HG03039 (cell line): ENCODE results near the gene CCDC127.
"Not testable (repeated sequence)": the region's sequence is repeated elsewhere in the genome, so short reads cannot be mapped to it uniquely, and the experiment has no call there.

ENCODE experiments used
- ATAC-seq: cut with Tn5 transposase; IDR thresholded peaks from one replicate; pipeline ENCODE4 v1.9.1; 2021; ENCODE audit warnings: mild to moderate bottlenecking, moderate library complexity; ENCODE audit not compliant: unreplicated experiment

Gene CCDC127, protein sequence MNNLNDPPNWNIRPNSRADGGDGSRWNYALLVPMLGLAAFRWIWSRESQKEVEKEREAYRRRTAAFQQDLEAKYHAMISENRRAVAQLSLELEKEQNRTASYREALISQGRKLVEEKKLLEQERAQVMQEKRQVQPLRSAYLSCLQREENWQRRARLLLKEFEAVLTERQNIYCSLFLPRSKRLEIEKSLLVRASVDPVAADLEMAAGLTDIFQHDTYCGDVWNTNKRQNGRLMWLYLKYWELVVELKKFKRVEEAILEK

DNA sequence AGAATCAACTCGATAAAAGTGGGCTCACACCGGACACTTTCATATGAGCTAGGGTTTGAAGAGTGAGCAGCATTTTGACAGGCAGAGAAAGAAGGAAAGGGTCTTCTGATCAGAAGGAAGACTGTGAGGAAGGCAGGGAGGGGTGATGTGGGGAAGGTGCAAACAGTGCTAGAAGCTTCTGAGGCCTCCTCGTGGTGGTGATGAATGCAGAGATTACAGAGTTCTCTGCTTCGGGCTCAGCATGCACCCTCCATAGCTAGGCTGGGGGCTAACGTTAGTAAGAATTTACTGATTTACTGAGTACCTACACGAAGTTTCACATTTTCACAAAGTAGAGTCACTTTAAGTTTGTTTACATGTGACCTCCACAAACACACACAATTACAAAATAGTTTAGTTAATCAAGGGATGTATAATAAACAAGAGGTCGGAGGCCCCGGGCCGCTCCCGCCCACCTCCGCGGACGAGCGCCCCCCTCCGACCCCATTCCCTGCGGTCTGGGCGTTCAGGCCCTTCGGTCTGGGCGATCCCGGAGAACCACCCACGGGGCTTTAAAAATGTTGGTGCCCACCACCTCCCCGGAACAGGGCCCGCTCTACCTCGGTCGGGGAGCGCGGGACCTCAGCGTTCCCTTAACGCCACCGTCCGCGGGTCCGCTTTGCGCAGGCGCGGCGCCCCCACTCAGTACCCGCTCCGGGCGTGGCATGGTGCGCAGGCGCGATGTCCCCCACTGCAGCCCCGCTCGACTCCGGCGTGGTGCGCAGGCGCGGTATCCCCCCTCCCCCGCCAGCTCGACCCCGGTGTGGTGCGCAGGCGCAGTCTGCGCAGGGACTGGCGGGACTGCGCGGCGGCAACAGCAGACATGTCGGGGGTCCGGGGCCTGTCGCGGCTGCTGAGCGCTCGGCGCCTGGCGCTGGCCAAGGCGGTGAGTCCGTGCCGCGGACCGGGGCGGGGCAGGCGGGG lies at the start of gene CCDC127, which contains the start of gene SDHA:
Gene CCDC127 (minus strand): TSS at position 660 of the 963 bp plus-strand sequence. CDS start 1,304 bp downstream, outside the sequence.
Gene SDHA (plus strand): TSS at position 827 of the 963 bp plus-strand sequence. CDS start 36 bp downstream, at position 863.
- ATAC-seq: peak; percentile 81

DNA sequence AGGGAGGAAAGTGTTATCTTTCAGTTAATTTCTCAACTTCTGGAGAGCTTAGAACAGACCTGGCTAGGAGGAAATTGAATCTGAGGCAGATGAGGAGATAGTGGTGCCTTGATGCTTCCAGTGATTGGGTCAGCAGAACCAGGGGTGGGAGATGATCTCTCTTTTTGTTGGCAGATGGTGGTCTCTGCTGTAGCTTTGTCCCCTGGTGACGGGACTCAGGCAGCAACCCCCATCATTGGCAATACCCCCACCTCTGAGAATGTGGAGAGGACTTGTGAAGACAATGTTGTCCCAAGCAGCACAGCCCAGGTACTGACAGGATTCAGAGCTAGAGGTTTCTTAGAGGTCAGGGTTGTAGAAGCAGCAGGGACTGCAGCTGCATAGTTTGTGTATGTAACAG lies 49.8 kb upstream of the CCDC127 start:
- ATAC-seq: no peak

DNA sequence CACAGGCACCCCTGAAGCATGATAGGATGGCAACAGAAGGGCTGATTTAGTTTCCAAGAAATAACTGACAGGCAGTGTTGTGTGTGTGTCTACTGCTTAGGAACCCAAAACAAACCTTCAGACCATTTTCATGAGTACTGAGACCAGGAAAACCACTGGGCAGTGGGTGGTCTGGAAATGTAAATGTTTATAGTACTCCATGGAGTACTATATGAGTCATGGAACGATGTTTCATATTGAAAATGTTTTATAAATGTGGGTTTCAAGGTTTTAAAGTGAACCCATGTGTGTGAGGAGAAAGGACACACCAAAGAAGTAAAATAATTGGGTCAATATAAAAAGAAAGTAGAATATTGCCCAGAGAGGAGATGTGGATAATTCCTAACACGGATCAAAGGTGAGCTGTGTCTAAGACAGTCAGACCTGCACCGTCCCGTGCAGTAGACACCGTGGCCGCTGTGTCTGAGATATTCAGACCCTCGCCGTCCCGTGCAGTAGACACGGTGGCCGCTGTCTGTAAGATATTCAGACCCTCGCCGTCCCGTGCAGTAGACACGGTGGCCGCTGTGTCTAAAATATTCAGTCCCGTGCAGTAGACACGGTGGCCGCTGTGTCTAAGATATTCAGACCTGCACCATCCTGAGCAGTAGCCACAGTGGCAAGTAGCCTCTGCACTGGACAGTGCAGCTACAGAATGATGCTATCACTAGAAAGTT lies 48.5 kb upstream of the CCDC127 start:
- ATAC-seq: not testable (repeated sequence)

DNA sequence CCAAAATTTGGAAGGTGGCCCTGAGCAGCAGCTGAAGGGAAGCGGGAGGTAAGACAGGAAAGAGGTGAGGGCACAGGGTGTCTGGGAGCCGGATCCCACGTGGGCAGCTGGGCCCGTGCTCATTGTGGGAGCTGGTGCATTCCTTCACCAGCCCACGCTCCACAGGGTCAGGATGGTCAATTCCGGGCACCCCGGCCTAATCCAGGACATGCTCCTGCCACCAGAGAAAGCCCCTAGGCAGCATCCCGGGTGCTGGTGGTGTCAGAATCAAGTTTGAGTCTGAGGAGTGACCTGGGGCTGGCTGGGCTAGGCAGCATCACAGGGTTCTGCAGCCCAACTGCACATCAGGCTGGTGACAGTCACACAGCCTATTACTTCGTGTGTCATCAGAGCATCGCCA lies 46.4 kb upstream of the CCDC127 start:
- ATAC-seq: no peak

DNA sequence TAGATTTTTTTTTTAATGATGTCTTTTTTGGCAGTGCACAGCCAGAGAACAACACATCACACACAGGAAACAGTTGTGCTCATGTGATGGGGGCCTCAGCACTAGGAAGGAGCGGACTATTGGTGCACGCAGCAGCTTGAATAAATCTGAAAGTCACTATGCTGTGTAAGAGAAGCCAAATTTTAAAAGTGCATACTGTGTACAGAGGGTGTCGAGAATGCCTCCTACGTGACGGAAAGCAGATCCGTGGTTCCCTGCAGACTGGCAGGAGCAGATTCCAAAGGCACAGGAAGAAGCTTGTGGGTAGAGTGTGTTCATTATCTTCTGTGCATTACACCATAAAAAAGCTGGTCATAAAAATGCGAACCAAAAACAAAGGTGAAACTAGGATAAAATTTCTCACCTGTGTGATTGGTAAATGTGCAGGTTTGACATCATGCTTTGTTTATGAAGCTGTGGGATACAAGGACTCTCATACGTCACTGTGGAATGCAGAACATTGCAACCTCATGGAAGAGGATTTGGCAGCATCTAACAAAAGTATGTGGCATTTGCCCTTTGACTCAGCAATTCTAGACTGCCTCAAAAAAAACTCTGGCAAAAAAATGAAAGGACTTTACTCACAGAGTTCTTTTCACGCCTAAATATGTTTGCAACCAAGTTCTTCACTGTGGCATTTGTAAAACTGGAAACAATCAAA lies 45.5 kb upstream of the CCDC127 start:
- not testable (repeated sequence) for ATAC-seq

- no peak for ATAC-seq
These were observed 39.2 kb upstream of the CCDC127 start for GRCh38 chr5:257148-257547.

DNA sequence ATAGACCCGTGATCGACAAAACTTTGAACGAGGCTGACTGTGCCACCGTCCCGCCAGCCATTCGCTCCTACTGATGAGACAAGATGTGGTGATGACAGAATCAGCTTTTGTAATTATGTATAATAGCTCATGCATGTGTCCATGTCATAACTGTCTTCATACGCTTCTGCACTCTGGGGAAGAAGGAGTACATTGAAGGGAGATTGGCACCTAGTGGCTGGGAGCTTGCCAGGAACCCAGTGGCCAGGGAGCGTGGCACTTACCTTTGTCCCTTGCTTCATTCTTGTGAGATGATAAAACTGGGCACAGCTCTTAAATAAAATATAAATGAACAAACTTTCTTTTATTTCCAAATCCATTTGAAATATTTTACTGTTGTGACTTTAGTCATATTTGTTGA lies 38.4 kb upstream of the CCDC127 start:
- not testable (repeated sequence) for ATAC-seq

GRCh38 chr5:255116-255515 lies 37.2 kb upstream of the CCDC127 start:
- ATAC-seq: not testable (repeated sequence)

GRCh38 chr5:254322-254721 lies 36.4 kb upstream of the CCDC127 start:
- ATAC-seq: not testable (repeated sequence)

- no peak for ATAC-seq
These were observed 34.6 kb upstream of the CCDC127 start for GRCh38 chr5:252546-252945.

GRCh38 chr5:251975-252374 lies 34.0 kb upstream of the CCDC127 start:
- not testable (repeated sequence) for ATAC-seq

- ATAC-seq: not testable (repeated sequence)
These were observed 33.6 kb upstream of the CCDC127 start for GRCh38 chr5:251538-251937.

GRCh38 chr5:251016-251415 lies 33.1 kb upstream of the CCDC127 start:
- not testable (repeated sequence) for ATAC-seq

GRCh38 chr5:250396-250795 lies 32.4 kb upstream of the CCDC127 start:
- not testable (repeated sequence) for ATAC-seq

DNA sequence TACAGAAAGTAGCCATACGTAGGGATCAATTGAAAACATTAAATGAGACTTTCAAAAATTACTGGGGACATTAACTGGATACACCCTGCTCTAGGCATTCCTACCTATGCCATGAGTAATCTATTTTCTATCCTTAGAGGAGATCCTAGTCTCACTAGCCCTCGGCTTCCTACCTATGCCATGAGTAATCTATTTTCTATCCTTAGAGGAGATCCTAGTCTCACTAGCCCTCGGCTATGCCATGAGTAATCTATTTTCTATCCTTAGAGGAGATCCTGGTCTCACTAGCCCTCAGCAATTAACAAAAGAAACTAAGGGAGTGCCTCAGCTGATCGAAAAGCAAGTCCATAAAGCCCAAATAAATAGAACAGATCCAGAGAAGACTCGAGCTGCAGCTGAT lies 27.8 kb upstream of the CCDC127 start:
- ATAC-seq: not testable (repeated sequence)

DNA sequence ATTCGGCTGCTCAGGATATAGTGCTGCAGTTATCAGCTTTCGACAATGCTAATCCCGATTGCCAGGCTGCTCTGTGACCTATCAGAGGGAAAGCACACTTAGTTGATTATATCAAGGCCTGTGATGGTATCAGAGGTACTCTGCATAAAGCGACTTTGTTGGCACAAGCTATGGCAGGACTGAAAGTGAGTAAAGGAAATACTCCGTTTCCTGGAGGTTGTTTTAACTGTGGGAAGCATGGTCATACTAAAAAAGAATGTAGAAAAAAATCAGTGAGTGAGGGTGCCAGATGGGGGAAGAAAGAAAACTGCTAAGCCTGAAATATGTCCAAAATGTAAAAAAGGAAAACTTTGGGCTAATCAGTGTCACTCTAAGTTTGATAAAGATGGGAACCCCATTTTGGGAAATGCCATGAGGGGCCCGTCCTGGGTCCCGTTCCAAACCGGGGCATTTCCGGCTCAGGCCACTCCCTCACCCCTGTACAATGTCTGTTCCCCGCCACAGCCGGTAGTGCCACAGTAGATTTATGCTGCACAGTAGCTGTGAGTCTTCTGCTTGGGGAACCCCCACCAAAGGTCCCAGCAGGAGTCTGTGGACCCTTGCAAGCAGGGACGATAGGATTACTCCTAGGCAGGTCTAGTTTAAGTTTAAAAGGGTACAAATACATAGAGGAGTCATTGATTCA lies 25.9 kb upstream of the CCDC127 start:
- ATAC-seq: not testable (repeated sequence)

DNA sequence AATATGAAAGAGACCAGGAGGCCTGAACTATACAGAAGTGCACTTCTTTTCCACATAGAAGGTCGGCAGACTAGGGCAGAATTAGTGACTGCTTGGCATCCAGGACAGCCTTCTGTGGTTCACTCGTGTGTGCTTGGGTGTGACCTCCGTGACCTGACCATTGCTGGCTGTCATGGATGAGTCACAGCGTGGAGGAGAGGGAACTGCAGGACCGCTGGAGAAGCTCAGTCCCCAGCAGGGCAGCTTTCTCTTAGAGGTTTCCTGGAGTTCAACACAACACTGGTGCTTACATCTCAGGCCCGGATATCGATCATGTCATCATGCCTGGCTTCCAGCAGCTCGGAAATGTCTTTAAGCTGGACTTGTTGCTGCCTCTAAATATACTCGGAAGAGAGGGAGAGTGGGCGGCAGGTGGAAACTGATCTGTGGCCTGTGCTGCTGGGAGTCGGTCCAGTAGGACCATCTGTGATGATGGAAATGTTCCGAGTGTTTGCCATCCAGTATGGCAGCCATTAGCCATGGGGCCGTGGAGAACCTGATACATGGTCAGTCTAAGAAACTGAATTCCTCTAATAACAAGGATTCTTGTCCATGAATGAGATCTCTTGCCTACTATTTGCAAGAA lies 23.2 kb upstream of the CCDC127 start:
- not testable (repeated sequence) for ATAC-seq

DNA sequence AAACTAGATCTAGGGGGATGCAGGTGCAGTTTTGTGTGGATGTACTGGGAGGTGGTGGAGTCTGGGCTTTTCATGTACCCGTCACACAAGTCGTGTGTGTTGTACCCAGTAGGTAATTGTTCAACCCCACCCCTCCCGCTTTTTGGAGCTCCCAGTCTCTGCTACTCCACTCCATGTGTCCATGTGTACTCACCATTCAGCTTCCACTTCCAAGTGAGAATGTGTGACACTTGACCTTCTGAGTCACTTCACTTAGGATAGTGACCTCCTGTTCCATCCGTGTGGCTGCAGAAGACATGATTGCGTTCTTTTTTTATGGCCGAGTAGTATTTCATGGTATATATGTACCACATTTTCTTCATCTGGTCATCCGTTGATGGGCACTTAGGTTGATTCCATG lies 22.6 kb upstream of the CCDC127 start:
- not testable (repeated sequence) for ATAC-seq

GRCh38 chr5:237931-238330 lies 20.0 kb upstream of the CCDC127 start:
- not testable (repeated sequence) for ATAC-seq
